GM23338 (cell line): ENCODE measurements around the gene TRAF2. TPM values are rescaled to one million over a fixed set of nuclear protein-coding genes. Genes with fewer than 3 reads are reported as not detected.

Experiments used
- ATAC-seq: fragments of 200-7000 bp; cut with Tn5 transposase; 3 replicates; pipeline ENCODE4 v1.9.1; 2020
- DNase-seq: peaks from one replicate; pipeline ENCODE4 v3.0.0-alpha.2; 2015; ENCODE audit warnings: low spot score
- H2AFZ ChIP-seq: fragments of 200-600 bp; sonication (generic); 2 replicates; pipeline ENCODE4 v1.8.0; 2016; ENCODE audit warnings: antibody characterized with exemption, mild to moderate bottlenecking, moderate library complexity
- H3F3A ChIP-seq: fragments of 200-600 bp; sonication (generic); replicated peaks from 2 replicates; pipeline ENCODE4 v1.8.0; 2017; ENCODE audit warnings: antibody characterized with exemption, mixed run types, low read depth
- H3K27ac ChIP-seq: fragments of 200-600 bp; sonication (generic); 2 replicates; pipeline ENCODE4 v1.6.1; 2016; ENCODE audit warnings: low read depth
- H3K27me3 ChIP-seq: fragments of 200-600 bp; sonication (generic); 2 replicates; pipeline ENCODE4 v1.8.0; 2016; ENCODE audit warnings: mild to moderate bottlenecking, mixed run types, moderate library complexity; ENCODE audit not compliant: insufficient read depth
- H3K36me3 ChIP-seq: fragments of 200-600 bp; sonication (generic); 2 replicates; pipeline ENCODE4 v1.8.0; 2016; ENCODE audit warnings: mild to moderate bottlenecking; ENCODE audit not compliant: insufficient read depth
- H3K4me1 ChIP-seq: fragments of 200-600 bp; sonication (generic); 2 replicates; pipeline ENCODE4 v1.8.0; 2016; ENCODE audit warnings: mild to moderate bottlenecking, moderate library complexity; ENCODE audit not compliant: insufficient read depth
- H3K4me2 ChIP-seq: fragments of 200-600 bp; sonication (generic); 2 replicates; pipeline ENCODE4 v1.7.1; 2017; ENCODE audit warnings: mixed run types
- H3K4me3 ChIP-seq: fragments of 200-600 bp; sonication (generic); 2 replicates; pipeline ENCODE4 v1.6.1; 2016; ENCODE audit warnings: mixed run types
- H3K79me2 ChIP-seq: fragments of 200-600 bp; sonication (generic); replicated peaks from 2 replicates; pipeline ENCODE4 v1.8.0; 2017; ENCODE audit warnings: mild to moderate bottlenecking; ENCODE audit not compliant: insufficient read depth
- H3K9me2 ChIP-seq: fragments of 200-600 bp; sonication (generic); 2 replicates; pipeline ENCODE4 v1.8.0; 2017; ENCODE audit not compliant: insufficient read depth
- H4K20me1 ChIP-seq: fragments of 200-600 bp; sonication (generic); replicated peaks from 2 replicates; pipeline ENCODE4 v1.8.0; 2017; ENCODE audit warnings: mild to moderate bottlenecking; ENCODE audit not compliant: insufficient read depth
- H3K27ac Mint-ChIP-seq: 2 replicates; pipeline ENCODE4 v1.8.0; 2020; ENCODE audit warnings: inconsistent platforms, mild to moderate bottlenecking, moderate library complexity, mixed read lengths
- H3K27me3 Mint-ChIP-seq: 3 replicates; pipeline ENCODE4 v1.8.0; 2022; ENCODE audit warnings: low read depth, mild to moderate bottlenecking, moderate library complexity, mixed read lengths, inconsistent platforms; ENCODE audit not compliant: insufficient read depth, poor library complexity
- H3K36me3 Mint-ChIP-seq: 3 replicates; pipeline ENCODE4 v1.8.0; 2021; ENCODE audit warnings: low read depth, mild to moderate bottlenecking, inconsistent platforms, moderate library complexity, mixed read lengths
- H3K4me1 Mint-ChIP-seq: 3 replicates; pipeline ENCODE4 v1.8.0; 2020; ENCODE audit warnings: mild to moderate bottlenecking, inconsistent platforms, mixed read lengths
- H3K4me3 Mint-ChIP-seq: 3 replicates; pipeline ENCODE4 v1.8.0; 2021; ENCODE audit warnings: moderate library complexity, mild to moderate bottlenecking, inconsistent platforms, mixed read lengths
- H3K9me3 Mint-ChIP-seq: 3 replicates; pipeline ENCODE4 v1.8.0; 2020; ENCODE audit warnings: moderate library complexity, mild to moderate bottlenecking, inconsistent platforms, mixed read lengths
- CREB1 ChIP-seq: fragments of 250-450 bp; sonication (Bioruptor Pico); IDR thresholded peaks from 2 replicates; pipeline ENCODE4 v1.5.0; 2020; ENCODE audit warnings: low read depth, mild to moderate bottlenecking, moderate library complexity
- ETS1 ChIP-seq: IDR thresholded peaks from 2 replicates; pipeline ENCODE4 v1.6.1; 2016; ENCODE audit warnings: antibody characterized with exemption
- JUNB ChIP-seq: IDR thresholded peaks from one replicate; pipeline ENCODE4 v1.6.1; 2016; ENCODE audit warnings: antibody characterized with exemption; ENCODE audit not compliant: unreplicated experiment
- NANOG ChIP-seq: IDR thresholded peaks from 2 replicates; pipeline ENCODE4 v1.6.1; 2016; ENCODE audit warnings: antibody characterized with exemption, borderline replicate concordance
- POLR2AphosphoS5 ChIP-seq: IDR thresholded peaks from 2 replicates; pipeline ENCODE4 v1.6.1; 2016; ENCODE audit warnings: antibody characterized with exemption, low read depth
- STAT1 ChIP-seq: IDR thresholded peaks from one replicate; pipeline ENCODE4 v1.6.1; 2016; ENCODE audit warnings: antibody characterized with exemption; ENCODE audit not compliant: unreplicated experiment
- ZNF331 ChIP-seq: fragments of 250-450 bp; sonication (Bioruptor Pico); IDR thresholded peaks from 2 replicates; pipeline ENCODE4 v1.5.0; 2020; ENCODE audit warnings: low read depth, mild to moderate bottlenecking, moderate library complexity
- polyA plus RNA-seq: library from polyadenylated mRNA; unstranded; fragments of >200 nt; fragmentation: Nextera tagmentation; extraction: Ambion mirVana; gene quantifications from 2 replicates; pipeline ENCODE4 v1.2.1, GENCODE V29; 2016
- total RNA-seq: library from RNA; depleted of rRNA; stranded (reverse); fragments of >200 nt; shearing (Covaris generic); gene quantifications from 2 replicates; pipeline ENCODE4 v1.2.3, GENCODE V29; 2014
- TF ChIP-seq, protein P1 (sequence below): IDR thresholded peaks from one replicate; pipeline ENCODE4 v1.6.1; 2018; ENCODE audit warnings: antibody characterized with exemption; ENCODE audit not compliant: unreplicated experiment

Gene TRAF2
- total and polyA plus RNA-seq, 2 experiments from 2014 or later: 25.4 to 39.9 TPM

- no peaks in the 10 kb centered on the region for H4K20me1 ChIP-seq
- DNase-seq (no peak), ATAC-seq (no peak)
- no peak for TF ChIP-seq NANOG
- TF ChIP-seq CREB1 (CRISPR knock-in tag): no peak
- no peak for TF ChIP-seq ETS1
- TF ChIP-seq, protein P1, sequence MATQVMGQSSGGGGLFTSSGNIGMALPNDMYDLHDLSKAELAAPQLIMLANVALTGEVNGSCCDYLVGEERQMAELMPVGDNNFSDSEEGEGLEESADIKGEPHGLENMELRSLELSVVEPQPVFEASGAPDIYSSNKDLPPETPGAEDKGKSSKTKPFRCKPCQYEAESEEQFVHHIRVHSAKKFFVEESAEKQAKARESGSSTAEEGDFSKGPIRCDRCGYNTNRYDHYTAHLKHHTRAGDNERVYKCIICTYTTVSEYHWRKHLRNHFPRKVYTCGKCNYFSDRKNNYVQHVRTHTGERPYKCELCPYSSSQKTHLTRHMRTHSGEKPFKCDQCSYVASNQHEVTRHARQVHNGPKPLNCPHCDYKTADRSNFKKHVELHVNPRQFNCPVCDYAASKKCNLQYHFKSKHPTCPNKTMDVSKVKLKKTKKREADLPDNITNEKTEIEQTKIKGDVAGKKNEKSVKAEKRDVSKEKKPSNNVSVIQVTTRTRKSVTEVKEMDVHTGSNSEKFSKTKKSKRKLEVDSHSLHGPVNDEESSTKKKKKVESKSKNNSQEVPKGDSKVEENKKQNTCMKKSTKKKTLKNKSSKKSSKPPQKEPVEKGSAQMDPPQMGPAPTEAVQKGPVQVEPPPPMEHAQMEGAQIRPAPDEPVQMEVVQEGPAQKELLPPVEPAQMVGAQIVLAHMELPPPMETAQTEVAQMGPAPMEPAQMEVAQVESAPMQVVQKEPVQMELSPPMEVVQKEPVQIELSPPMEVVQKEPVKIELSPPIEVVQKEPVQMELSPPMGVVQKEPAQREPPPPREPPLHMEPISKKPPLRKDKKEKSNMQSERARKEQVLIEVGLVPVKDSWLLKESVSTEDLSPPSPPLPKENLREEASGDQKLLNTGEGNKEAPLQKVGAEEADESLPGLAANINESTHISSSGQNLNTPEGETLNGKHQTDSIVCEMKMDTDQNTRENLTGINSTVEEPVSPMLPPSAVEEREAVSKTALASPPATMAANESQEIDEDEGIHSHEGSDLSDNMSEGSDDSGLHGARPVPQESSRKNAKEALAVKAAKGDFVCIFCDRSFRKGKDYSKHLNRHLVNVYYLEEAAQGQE: no peak
- TF ChIP-seq ZNF331 (CRISPR knock-in tag): no peak
- H2AFZ ChIP-seq: no peak overlapping the region
- Mint-ChIP-seq H3K27me3 (peaks cover 40% of the 10 kb centered on the region), H3K27ac (no peak overlapping the region), H3K4me1 (peaks cover 26% of the 10 kb centered on the region), H3K4me3 (peak overlapping the region; percentile 3; the same call in 1 of the 3 replicates), H3K36me3 (peaks cover 12% of the 10 kb centered on the region), H3K9me3 (no peaks in the 10 kb centered on the region; the same call in 2 of the 3 replicates)
- H3K36me3 ChIP-seq: no peaks in the 10 kb centered on the region
- no peaks in the 10 kb centered on the region for H3K9me2 ChIP-seq
- no peaks in the 10 kb centered on the region for H3K27me3 ChIP-seq
- H3K4me2 ChIP-seq: no peak overlapping the region
- no peaks in the 10 kb centered on the region for H3K79me2 ChIP-seq
- H3K27ac ChIP-seq: no peak overlapping the region
- H3K4me1 ChIP-seq: peaks cover 15% of the 10 kb centered on the region; the same call in 1 of the 2 replicates
- H3K4me3 ChIP-seq: no peak overlapping the region
- no peaks in the 10 kb centered on the region for H3F3A ChIP-seq
These were observed 46.8 kb upstream of the TRAF2 start for GRCh38 chr9:136839229-136840139.

DNA sequence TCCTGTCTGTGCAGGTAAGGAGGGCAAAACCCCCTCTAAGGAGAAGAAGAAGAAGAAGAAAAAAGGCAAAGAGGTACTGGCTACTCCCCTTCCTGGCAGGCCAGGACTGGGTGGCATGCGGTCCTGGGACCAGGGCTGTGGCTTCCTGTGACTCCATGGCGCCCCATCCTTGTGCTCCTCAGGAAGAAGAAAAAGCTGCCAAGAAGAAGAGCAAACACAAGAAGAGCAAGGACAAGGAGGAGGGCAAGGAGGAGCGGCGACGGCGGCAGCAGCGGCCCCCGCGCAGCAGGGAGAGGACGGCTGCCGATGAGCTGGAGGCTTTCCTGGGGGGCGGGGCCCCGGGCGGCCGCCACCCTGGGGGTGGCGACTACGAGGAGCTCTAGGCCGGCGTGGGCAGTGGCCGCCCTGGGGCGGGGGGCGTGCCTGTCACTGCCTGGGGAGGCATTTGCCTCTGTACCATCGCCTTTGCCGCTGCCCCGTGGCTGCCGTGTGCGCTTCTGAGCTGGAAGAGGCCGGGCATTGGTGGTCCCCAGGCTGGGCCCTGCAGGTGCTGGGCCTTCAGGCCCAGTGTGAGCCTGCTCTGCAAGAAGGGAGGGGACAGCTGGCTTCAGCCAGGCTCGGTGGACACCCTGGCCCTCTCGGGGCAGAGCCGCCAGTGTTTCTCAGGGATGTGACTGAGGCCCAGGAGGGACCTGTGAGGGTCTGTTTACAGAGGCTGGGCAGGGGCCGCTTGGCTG, 46.0 kb upstream of the TRAF2 start:
- H3K27ac ChIP-seq: no peak overlapping the region
- peaks cover 15% of the 10 kb centered on the region; the same call in 1 of the 2 replicates for H3K4me1 ChIP-seq
- no peak overlapping the region for H3K4me3 ChIP-seq
- Mint-ChIP-seq H3K27me3 (peaks cover 39% of the 10 kb centered on the region), H3K4me3 (peak overlapping the region; percentile 3; the same call in 1 of the 3 replicates), H3K4me1 (peaks cover 26% of the 10 kb centered on the region), H3K27ac (no peak overlapping the region), H3K36me3 (peaks cover 12% of the 10 kb centered on the region), H3K9me3 (no peaks in the 10 kb centered on the region; the same call in 2 of the 3 replicates)
- H3K27me3 ChIP-seq: peaks cover 4% of the 10 kb centered on the region; the same call in 1 of the 2 replicates
- H3K4me2 ChIP-seq: no peak overlapping the region
- no peak for DNase-seq
- H3F3A ChIP-seq: no peaks in the 10 kb centered on the region
- ATAC-seq: no peak; the same call in 1 of the 3 replicates
- H3K79me2 ChIP-seq: no peaks in the 10 kb centered on the region
- no peaks in the 10 kb centered on the region for H4K20me1 ChIP-seq
- H3K9me2 ChIP-seq: no peaks in the 10 kb centered on the region
- no peaks in the 10 kb centered on the region for H3K36me3 ChIP-seq
- H2AFZ ChIP-seq: no peak overlapping the region
- TF ChIP-seq JUNB: no peak
- no peak; the same call in 1 of the 2 replicates for TF ChIP-seq POLR2AphosphoS5
- no peak for TF ChIP-seq STAT1
